Activated CD8-positive, alpha-beta T cell treated with anti-CD3 and anti-CD28 coated beads for 36 hours (primary cell): ENCODE measurements around the gene DCTN2. TPM values are rescaled to one million over a fixed set of nuclear protein-coding genes. Genes with fewer than 3 reads are reported as not detected.
"Not testable (repeated sequence)": the region's sequence is repeated elsewhere in the genome, so short reads cannot be mapped to it uniquely, and the experiment has no call there.

Experiments
- ATAC-seq: fragments of 200-7000 bp; cut with Tn5 transposase; one replicate; pipeline ENCODE4 v1.10.0; 2021; ENCODE audit warnings: mild to moderate bottlenecking, moderate library complexity
- CTCF ChIA-PET: fragments of 350-600 bp; sonication (Branson Sonifier 250); formaldehyde crosslinking; loops from one replicate; lab custom pipeline; 2021; ENCODE audit warnings: antibody characterized with exemption; lab: Charles Lee
- POLR2A ChIA-PET: fragments of 350-600 bp; sonication (Branson Sonifier 250); formaldehyde crosslinking; loops from one replicate; lab custom pipeline; 2021; ENCODE audit warnings: antibody characterized with exemption; lab: Charles Lee
- DNase-seq: peaks from one replicate; pipeline ENCODE4 v3.0.0-alpha.2; 2020
- H3K27ac Mint-ChIP-seq: one replicate; pipeline ENCODE4 v1.8.0; 2021; ENCODE audit warnings: mild to moderate bottlenecking, mixed read lengths
- H3K27me3 Mint-ChIP-seq: one replicate; pipeline ENCODE4 v1.8.0; 2021; ENCODE audit warnings: mixed read lengths
- H3K36me3 Mint-ChIP-seq: one replicate; pipeline ENCODE4 v1.8.0; 2021; ENCODE audit warnings: low read depth, mixed read lengths
- H3K4me1 Mint-ChIP-seq: one replicate; pipeline ENCODE4 v1.8.0; 2021; ENCODE audit warnings: low read depth, mixed read lengths
- H3K4me3 Mint-ChIP-seq: one replicate; pipeline ENCODE4 v1.8.0; 2021; ENCODE audit warnings: mild to moderate bottlenecking, moderate library complexity, mixed read lengths
- H3K9me3 Mint-ChIP-seq: one replicate; pipeline ENCODE4 v1.8.0; 2021; ENCODE audit warnings: mixed read lengths
- intact Hi-C: fragments of 100-400 bp; cut with micrococcal nuclease; formaldehyde crosslinking; loops from one replicate; pipeline ENCODE4 v1.10.0; 2022
- total RNA-seq, 2 experiments: library from RNA; stranded (reverse); gene quantifications; one replicate each; pipeline ENCODE4 v1.2.3, GENCODE V29; 2021
- TF ChIP-seq, protein P1 (sequence below): fragments of 200-600 bp; IDR thresholded peaks from one replicate; pipeline ENCODE4 v1.8.0; 2022; ENCODE audit warnings: antibody characterized with exemption, mild to moderate bottlenecking

The DCTN2 gene
- total RNA-seq, 2 experiments from 2014 or later: 66.2 to 68.6 TPM

DNA sequence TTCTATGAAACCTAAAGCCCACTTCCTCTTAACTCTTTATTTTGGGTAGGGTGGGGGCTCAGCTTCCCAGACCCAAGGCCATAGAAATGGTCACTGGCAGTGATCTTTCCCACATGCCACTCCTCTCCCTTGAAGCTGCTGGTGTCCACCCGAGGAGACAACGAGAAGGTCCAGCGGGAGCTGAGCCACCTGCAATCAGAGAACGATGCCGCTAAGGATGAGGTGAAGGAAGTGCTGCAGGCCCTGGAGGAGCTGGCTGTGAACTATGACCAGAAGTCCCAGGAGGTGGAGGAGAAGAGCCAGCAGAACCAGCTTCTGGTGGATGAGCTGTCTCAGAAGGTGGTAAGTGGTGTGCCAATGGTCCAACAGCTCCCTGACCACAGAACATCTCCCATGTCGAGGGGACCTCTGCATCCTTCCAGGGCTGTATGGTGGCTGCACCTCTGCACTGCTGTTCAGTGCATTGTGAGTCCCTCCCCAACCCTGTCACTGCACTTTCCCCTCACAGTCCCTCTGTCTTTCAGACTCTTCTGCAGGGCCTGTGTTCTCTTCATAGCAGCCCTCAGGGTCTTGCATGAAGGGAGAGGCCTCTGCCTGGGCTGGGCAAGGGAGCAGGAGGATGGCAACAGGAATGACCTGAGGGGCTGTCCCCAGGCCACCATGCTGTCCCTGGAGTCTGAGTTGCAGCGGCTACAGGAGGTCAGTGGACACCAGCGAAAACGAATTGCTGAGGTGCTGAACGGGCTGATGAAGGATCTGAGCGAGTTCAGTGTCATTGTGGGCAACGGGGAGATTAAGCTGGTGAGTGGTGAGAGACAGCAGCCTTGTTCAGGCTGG is 25.2 kb upstream of the DCTN2 start:
- no peak for DNase-seq
- CTCF ChIA-PET: interaction anchor here (1.5 to 1.8 kb wide), 2 partner anchors 10 to 12 kb away, joined by 7 to 18 read pairs; no protein-coding TSS in a partner anchor
- Mint-ChIP-seq H3K4me1 (no peaks in the 10 kb centered on the region), H3K27ac (no peak overlapping the region), H3K9me3 (no peaks in the 10 kb centered on the region), H3K4me3 (no peak overlapping the region), H3K36me3 (no peaks in the 10 kb centered on the region), H3K27me3 (no peaks in the 10 kb centered on the region)
- ATAC-seq: no peak
- POLR2A ChIA-PET: no interaction called here
- intact Hi-C loops: no loop called here
- TF ChIP-seq, protein P1, sequence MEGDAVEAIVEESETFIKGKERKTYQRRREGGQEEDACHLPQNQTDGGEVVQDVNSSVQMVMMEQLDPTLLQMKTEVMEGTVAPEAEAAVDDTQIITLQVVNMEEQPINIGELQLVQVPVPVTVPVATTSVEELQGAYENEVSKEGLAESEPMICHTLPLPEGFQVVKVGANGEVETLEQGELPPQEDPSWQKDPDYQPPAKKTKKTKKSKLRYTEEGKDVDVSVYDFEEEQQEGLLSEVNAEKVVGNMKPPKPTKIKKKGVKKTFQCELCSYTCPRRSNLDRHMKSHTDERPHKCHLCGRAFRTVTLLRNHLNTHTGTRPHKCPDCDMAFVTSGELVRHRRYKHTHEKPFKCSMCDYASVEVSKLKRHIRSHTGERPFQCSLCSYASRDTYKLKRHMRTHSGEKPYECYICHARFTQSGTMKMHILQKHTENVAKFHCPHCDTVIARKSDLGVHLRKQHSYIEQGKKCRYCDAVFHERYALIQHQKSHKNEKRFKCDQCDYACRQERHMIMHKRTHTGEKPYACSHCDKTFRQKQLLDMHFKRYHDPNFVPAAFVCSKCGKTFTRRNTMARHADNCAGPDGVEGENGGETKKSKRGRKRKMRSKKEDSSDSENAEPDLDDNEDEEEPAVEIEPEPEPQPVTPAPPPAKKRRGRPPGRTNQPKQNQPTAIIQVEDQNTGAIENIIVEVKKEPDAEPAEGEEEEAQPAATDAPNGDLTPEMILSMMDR: no peak

DNA sequence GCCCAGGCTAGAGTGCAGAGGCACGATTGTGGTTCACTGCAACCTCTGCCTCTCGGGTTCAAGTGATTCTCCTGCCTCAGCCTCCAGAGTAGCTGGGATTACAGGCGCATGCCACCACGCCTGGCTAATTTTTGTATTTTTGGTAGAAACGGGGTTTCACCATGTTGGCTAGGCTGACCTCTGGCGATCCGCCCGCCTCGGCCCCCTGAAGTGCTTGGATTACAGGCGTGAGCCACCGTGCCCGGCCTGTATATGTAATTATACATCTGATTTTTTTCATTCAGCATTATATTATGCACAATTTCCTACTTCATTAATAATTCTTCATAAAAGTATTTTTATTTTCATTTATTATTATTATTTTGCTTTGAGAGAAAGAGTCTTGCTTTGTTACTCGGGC is 23.4 kb upstream of the DCTN2 start:
- H3K9me3 Mint-ChIP-seq, ATAC-seq, H3K4me1 Mint-ChIP-seq, intact Hi-C loops, H3K27ac Mint-ChIP-seq, H3K36me3 Mint-ChIP-seq, H3K27me3 Mint-ChIP-seq, H3K4me3 Mint-ChIP-seq, DNase-seq: not testable (repeated sequence)
- ChIA-PET POLR2A (interaction anchor here (1.0 kb wide), 1 partner anchor 22 kb away, joined by 3 read pairs; no protein-coding TSS in a partner anchor), CTCF (interaction anchor here (1.0 to 1.5 kb wide), 4 partner anchors 8 to 50 kb away, joined by 3 to 7 read pairs (median 4); no protein-coding TSS in a partner anchor)

DNA sequence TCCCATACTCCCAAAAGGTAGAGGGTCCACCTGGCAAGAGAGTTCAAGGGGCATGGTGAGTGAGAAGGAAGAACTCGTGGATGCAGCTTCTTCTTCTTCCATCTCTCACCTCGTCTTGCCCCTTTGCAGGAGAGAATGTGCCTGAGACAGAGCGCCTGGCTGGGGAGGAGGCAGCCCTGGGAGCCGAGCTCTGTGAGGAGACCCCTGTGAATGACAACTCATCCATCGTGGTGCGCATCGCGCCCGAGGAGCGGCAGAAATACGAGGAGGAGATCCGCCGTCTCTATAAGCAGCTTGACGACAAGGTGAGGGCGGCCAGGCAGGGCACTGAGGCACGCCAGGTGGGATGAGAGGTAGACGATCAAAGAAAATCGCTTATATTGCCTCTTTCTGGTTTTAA is 22.9 kb upstream of the DCTN2 start:
- Mint-ChIP-seq H3K36me3 (no peaks in the 10 kb centered on the region), H3K4me1 (no peaks in the 10 kb centered on the region), H3K27ac (no peak overlapping the region), H3K27me3 (no peaks in the 10 kb centered on the region), H3K9me3 (no peaks in the 10 kb centered on the region), H3K4me3 (no peak overlapping the region)
- POLR2A ChIA-PET: interaction anchor here (1.0 kb wide), 1 partner anchor 22 kb away, joined by 3 read pairs; no protein-coding TSS in a partner anchor
- DNase-seq (no peak), ATAC-seq (no peak)
- intact Hi-C loops: no loop called here
- CTCF ChIA-PET: no interaction called here
- TF ChIP-seq, protein P1: no peak

DNA sequence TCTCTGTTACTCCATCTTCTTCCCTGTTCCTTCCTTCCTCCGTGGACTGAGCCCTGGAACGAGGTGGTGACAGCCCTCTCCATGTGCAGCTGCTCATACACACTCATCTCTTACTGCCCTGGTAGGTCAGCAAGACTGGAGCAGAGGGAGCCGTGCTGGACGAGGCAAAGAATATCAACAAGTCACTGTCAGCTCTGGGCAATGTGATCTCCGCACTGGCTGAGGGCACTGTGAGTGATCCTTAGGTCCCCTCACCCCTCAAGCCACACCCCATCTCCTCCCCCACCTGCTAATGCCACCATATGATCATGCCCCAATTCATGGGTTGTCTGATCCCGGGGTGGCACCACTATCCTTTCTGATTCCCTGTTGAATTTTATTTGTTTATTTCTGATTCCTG is 21.8 kb upstream of the DCTN2 start:
- CTCF ChIA-PET: no interaction called here
- no peaks in the 10 kb centered on the region for H3K9me3 Mint-ChIP-seq

DNA sequence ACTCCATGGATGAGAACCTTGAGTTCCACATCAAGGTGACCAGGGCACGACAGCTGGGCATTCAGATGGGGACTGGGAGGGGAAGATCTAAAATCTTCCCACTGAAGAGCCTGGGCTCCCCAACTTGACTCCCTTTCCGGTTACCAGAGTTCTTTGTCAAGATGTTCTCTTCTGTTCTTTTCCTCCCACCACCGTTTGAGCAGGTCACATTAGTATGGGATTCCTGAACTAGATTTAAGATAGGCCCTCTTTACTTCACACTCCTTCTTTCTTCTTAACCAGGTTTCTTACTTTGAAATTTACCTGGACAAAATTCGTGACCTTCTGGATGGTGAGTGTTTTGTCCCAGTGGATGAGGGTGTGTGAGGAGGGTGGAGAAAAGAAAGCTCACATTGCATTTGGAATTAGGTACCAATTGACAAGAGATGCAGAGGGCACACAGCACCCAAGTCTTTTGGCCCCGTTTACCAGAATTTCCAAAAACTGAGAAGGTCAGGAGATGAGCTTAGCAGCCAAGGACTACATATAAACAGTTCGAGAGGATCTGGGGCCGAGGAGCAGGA is 17.3 kb upstream of the DCTN2 start:
- ChIA-PET CTCF (interaction anchor here (1.0 to 2.3 kb wide), 2 partner anchors 16 to 19 kb away, joined by 3 to 10 read pairs; no protein-coding TSS in a partner anchor), POLR2A (interaction anchor here (0.9 kb wide), 1 partner anchor 28 kb away, joined by 3 read pairs; no protein-coding TSS in a partner anchor)
- no peaks in the 10 kb centered on the region for H3K36me3 Mint-ChIP-seq
- H3K4me1 Mint-ChIP-seq: no peaks in the 10 kb centered on the region
- DNase-seq (no peak), ATAC-seq (no peak)
- H3K9me3 Mint-ChIP-seq: no peaks in the 10 kb centered on the region
- intact Hi-C loops: no loop called here
- H3K27me3 Mint-ChIP-seq: no peaks in the 10 kb centered on the region
- H3K4me3 Mint-ChIP-seq: no peak overlapping the region
- no peak overlapping the region for H3K27ac Mint-ChIP-seq
- TF ChIP-seq, protein P1: no peak

More for the DNA sequence above, 21.8 kb upstream of the DCTN2 start:
- no peak overlapping the region for H3K27ac Mint-ChIP-seq
- DNase-seq (no peak), ATAC-seq (no peak)
- H3K4me3 Mint-ChIP-seq: no peak overlapping the region
- POLR2A ChIA-PET: interaction anchor here (0.6 kb wide), 1 partner anchor 9 kb away, joined by 3 read pairs; no protein-coding TSS in a partner anchor
- no peaks in the 10 kb centered on the region for H3K27me3 Mint-ChIP-seq
- intact Hi-C loops: no loop called here
- H3K4me1 Mint-ChIP-seq: no peaks in the 10 kb centered on the region
- no peaks in the 10 kb centered on the region for H3K36me3 Mint-ChIP-seq
- TF ChIP-seq, protein P1: no peak
